Hematopoietic multipotent progenitor cell treated with erythropoietin and hydrocortisone succinate and interleukin-3 and kit ligand, for 17 days (in vitro differentiated cells): Measurements from ENCODE around the gene INAFM2.

Experiments used
- DNase-seq: peaks from one replicate; pipeline ENCODE4 v3.0.0-alpha.2; 2015; ENCODE audit warnings: low spot score

INAFM2 gene

DNA sequence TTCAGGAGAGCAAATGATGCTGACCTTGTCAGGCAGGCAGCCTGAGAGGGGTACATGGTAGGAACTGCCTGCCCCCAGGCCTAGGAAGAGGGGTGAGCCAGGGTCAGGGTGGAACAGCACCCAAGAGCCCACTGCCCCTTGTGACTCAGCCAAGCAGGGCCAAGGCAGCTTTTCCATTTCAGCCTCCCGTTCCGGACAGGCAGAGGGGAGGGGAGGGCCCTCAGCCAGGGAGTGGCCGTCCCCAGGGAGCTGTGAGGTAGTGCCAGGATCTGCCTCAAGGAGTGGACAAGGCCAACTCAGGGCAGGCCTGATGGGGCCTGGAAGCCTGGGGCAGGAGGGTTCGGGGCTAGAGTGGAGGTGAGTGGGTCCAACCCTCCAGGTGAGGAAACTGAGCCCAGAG is 35.5 kb upstream of the INAFM2 start:
- no peak for DNase-seq

DNA sequence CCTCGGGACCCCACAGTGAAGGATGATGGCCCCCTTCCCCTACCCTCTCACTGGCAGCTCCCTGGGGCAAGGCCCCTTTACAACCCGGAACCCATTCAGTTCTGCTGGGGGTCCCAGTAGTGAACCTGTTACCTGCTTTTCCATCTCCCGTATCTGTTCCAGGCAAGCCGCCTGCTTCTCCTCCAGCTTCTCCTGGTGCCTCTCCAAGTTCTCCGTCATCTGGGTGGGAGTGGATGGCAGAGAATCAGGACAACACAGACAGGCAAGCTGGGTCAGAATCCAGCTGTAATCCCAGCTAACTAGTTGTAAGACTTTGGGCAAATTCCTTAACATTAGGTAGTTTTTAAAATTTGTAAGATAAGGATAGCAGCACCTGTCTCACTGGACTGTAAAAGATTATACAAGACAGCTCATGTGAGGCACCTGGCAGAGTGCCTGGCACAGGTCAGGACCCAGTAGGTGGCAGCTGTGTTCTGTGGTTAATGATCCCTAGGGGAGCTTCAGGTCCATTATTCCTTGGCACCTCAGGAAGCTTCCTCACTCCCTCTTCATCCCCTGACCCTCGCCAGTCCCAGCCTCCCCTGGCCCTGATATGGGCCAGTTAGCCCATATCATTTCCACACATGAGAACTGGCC is 34.2 kb upstream of the INAFM2 start:
- no peak for DNase-seq

DNA sequence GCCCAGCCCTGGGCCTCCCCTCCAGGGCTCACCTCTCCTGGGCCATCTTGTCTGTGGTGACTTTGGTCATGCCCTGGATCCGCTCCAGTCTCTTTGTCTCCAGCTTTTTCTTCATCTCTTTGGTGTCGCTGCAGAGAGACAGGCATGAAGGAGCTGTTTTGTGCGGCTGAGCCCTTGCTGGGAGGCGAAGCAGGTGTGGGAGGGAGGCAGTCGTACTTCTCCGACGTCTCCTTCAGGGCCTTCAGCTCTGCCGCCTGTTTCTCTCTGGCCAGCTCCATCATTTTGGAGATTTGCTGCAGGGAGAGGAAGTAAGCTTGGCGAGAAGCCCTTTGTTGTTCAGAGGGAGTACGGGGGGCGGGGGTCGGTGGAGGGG is 33.0 kb upstream of the INAFM2 start:
- DNase-seq = no peak

DNA sequence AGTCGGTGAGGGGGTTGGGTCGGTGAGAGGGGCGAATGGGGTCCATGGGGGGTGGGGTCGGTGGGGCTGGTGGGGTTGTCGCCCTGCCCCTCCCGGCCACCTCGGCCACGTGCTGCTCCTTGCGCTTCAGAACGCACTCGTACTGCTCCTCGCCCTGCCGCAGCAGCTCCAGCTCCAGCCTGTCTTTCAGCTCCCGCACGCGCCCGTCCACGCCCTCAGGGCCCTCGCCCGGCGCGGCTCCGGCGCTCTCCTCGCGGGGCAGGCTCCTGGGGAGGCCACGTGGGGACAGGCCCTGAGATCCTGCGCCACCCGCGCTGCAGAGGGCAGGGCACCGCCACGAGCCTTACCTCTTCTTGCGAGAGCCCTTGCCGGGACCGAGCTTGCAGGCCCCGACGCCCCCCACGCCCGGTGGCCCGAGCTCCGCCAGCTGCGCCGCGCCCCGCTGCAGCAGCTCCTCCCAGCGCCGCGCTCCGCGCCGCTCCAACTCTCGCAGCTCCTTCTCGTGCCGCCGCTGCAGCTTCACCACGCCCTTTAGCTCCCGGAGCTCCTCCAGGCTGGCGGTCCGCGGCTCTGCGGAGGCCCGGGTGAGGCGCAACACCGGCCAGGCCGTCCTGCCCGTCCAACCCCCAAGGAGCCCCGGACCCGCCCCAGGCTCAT is 32.4 kb upstream of the INAFM2 start:
- DNase-seq = no peak

DNA sequence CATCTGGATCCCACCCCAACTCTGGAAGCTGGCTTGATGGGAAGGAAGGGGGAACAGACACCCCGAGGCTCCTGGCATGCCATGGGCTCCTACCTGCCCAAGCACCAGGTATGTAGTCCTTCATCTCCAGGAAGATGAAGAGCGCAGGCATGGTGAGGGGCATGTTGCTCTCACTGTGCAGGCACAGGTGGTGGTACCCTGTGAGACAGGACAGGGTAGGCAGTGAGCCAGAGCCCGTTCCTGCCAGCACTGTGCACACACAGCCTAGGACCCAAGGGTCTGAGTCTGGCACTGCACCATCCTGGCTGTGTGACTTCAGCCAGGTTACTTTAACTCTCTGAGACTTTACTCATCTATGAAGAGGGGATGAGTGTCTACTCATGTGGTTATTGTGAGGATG is 31.2 kb upstream of the INAFM2 start:
- DNase-seq = no peak

DNA sequence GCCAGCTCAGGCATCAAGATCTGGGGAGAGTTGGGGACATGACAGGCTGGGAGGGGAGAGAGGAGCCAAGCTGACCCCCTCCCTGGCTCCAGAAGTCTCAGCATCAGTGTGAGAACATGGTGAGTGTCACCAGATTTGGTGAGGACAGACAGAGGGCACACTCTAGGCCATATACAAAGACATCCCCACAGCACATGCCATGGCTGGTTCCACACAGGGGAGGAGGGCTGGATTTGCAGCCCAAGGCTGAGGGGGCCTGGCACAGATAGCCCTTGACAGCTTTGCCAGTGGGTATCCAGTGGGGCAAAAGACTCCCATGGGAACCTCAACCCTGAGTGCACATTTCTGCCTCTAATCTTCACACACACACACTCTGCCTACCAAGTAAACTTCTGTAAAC is 30.5 kb upstream of the INAFM2 start:
- DNase-seq = no peak

DNA sequence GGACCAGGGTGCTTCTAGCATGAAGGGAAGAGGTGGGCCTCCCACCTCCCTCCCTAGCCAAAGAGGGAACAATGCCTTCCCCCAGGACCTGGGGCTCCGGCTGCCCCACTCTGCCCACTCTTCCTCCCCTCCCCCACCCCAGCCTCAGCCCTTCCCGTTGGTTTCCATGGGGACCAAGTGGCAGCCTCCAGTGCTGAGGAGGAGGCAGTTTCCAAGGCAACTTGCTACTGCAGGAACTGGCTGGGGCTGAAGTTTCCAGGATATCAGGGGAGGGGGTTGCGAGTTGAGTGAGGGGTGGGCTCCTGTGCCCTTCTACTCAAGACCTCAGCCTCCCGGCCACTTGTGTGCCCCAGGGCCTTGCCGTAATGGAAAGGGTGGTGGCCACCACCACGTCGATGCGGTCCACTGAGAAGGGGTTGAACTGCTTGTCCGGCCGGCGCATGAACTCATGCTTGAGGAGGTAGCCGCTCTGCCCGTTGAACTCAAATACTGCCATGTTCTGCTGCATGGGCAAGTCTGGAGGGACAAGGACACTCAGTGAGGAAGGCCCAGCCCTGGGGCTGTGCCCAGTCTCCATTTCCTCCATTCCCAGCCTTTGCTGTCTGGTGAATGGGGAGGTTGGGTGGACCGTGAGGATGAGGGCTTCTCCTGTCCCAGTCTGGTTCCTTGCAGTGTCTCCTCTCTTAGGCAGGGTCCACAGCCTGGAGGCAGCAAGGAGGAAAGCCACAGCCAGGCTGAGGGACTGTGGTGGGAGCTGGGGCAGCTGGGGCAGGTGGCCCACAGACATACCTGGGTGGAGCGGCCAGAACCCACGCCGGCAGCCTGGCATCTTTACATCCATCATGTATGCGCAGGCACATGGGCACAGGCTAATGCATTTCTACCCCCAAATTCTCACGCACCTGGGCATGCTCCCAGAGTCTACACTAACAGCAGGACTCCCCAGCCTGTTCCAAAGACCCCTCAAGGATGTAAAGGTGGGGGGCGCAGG is 29.3 kb upstream of the INAFM2 start:
- DNase-seq = no peak

DNA sequence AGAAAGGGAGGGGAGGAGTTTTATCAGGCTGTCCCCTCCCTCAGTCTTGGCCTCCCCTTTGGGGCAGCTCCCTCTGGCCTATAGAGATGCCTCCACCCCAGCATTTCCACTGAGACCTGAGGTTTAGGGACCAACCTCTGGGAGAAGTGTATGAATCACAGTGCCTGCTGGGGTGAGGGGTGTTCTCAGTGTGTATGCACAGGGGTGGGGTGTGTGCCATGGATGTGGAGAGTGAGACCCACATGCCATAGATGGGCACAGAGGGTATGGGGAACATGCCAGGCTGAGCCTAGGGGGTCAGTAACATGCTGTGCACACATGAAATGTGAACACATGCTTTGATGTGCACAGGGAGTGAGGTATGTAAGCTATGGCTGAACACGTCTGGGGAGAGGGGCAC is 28.2 kb upstream of the INAFM2 start:
- no peak for DNase-seq

DNA sequence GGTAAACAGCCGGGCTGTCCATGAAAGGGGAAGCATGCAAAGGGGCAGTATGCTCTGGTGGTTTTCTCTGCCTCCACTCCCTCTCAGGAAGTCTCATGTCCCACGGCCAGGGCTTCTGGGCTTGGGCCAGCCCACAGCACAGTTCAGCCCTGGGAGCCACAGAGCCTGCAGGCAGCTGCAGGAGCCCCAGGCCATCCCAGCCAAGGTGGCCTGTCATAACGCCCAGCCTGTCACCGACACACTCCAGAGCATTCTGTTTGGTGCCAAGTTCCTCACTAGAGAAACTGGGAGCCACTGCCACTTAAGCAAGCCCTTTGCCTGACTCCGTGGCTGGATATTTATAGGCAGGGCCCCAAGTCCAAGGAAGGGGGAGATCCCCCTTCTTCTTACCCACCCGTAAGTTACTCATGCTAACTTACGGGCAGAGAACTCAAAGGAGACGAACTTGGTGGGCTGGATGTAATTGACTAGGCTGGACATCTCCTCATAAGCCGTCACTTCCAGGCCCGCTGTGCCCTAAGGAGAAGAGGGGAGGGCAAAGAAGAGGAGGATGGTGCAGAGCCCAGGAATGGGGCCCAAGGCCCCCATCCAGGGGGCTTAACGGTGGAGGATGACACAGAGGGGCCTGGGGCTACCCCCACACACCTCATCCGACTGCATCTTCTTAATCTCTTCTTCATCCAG is 27.5 kb upstream of the INAFM2 start:
- DNase-seq = no peak

DNA sequence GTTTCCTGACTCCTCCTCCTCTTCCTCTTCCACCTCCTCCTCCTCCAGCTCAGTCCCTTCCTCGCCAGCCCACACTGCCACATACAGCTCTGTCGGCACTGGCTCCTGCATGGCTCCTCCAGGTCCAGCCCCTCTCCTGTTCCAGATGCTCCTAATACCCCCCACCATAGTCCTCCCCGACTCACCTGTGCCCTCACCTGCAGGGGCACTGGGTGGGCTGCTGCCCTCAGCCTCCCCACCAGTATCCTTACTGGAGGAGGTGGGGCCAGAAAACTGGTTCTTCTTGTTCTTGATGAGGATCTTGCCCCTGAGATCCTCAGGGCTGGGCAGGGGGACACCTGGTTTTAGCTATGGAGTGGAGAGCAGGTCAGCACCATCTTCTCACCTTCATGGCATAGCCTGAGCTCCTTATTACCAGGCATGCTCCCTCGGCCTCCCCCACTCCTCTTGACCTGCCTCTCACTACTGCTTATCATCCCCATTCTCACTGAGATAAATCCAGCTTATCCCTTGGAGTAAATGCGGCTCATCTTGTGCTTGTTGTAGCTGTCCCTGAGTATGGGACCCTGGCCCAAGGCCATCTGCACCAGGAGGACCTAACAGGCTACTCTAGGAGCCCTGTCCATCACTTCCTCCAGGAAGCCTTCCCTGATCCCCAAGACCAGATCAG is 26.8 kb upstream of the INAFM2 start:
- no peak for DNase-seq

DNA sequence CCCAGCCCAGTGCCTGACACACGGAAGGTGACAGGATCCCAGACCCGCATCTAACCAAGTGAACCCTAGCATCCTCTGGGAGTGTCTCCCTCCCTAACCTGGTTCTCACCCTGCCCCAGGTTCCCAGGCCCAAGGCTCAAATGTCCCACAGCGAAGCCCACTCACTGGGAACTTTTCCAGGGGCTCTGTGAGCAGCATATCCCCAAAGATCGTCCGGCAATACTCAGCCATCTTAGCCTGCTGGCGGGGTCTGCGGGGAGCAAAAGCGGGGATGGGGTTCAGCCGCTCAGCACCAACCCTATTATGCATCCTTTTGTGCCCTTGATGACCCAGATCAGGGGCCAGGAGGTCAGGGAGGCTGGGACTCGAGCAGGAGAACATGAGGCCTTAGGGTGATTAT is 26.1 kb upstream of the INAFM2 start:
- DNase-seq = no peak

DNA sequence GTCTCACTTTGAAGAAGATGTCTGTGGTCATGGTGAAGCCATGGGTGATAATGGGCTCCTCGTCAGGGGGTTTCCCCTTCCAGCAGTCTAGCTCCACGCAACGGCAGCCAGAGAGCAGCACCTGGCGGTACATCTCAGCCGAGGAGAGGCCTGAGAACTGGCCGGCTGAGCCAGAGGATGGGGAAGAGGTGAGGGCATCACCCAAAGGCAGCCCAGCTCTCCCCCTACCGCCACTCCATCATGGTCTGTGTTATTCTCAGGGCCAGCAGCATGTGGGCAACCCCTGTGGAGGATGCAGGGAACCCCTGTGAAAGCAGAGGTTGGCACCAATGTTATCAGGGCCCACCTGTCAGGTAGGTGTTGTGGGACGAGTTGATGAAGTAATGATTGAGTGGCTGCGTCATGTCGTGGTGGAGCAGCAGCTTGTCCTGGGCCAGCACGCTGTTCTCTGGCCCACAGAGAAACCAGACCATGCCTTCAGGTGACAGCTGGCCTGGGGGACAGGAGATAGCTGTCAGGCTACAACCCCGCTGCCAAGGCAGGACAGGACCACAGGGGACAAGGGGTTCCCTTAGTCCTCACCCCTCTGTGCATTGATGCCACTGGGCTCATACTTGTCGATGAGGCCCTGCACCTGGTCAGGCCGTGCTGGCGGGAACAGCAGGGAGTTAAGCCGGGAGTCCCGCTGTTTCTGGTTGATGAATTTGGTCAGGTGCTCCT is 25.1 kb upstream of the INAFM2 start:
- DNase-seq = no peak

DNA sequence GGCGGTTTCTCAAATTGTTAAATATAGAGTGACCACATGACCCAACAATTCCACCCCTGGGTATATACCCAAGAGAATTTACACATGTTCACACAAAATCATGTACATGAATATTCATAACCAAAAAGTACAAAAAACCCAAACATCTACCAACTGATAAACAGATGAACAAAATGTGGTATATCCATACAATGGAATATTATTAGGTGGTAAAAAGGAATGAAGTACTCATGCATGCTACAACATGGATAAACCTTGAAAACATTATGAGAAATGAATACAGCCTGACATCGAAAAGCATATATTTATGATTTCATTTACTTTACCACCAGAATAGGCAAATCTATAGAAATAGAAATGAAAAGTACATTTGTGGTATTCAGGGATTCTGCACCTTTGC is 23.1 kb upstream of the INAFM2 start:
- no peak for DNase-seq

DNA sequence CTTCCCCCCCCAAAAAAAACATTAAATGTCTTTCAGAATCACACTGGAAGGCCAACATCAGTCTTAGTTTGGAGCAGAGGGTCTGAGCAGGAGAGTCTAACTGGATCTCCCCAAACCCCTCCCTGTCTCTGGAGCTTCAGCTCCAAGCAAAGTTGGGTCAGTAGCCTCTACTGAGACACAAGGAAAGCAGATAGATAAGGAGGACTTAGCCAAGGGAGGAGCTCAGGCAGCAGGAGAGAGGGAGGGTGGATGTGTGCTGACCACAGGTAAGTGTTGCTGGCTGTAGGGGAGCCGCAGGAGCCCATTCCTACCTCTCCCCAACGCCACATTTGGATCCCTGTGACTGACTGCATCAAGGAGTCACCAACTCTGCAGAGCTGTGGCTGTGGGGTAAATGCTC is 22.7 kb upstream of the INAFM2 start:
- no peak for DNase-seq

DNA sequence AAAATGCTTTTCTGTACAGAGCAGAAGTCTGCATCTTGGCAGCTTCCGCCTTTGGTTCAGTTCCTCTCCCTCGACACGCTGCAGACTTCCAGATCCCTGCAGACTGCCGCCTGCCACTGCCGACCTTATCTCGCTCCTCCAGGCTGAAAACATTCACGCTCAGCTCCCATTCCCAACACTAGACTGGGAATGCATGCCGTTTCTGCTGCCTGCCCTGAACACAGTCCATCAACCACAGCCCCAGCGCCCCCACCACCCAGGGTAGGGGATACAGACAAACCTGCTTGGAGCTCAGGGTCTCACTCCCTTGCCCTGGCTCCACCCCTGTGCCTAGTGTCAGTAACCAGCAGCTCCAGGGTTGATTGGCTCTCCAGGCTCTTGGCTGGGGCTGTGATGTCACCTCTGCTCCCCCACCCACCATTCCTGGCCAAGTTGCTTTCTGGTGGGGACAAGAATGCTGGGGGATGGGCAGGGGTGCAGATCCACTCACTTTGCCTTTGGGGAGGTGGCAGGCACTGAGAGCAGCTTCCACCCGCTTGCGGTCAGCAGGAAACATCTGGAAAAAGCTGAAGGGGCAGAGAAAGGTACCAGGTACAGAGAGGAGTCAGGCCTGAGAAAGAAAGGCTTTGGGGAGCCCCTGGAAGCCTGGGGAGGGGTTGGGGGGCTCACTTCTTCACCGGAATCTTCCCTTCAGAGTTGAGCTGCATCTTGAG is 21.9 kb upstream of the INAFM2 start:
- DNase-seq = no peak

DNA sequence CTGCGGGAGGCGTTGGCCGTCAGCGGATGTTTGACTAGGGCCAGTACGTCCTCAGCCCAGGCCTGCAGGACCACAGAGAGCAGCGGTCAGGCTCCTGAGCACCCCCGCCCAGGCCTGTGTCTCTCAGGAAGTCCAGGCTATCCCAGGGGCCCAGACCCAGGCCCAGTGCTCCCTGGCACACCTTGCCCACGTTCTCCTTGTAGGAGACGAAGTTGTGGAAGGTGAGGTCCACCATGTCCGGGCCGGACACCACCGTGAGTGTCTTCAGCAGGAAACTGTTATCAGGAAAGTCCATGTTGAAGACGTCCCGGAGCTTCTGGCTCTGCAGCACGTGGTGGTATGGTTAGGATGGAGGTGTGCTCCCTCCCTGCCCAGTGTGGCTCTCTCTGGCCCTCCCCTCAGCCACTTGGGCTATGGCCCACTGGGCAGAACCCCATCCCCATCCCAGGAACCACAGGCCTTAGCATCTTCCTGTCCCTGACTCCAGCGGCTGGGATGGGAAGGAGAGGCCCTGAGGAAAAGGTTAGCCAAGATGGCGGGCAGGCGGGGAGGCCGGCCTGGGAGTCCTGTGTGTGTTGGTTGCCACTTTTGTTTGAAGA is 21.1 kb upstream of the INAFM2 start:
- no peak for DNase-seq

DNA sequence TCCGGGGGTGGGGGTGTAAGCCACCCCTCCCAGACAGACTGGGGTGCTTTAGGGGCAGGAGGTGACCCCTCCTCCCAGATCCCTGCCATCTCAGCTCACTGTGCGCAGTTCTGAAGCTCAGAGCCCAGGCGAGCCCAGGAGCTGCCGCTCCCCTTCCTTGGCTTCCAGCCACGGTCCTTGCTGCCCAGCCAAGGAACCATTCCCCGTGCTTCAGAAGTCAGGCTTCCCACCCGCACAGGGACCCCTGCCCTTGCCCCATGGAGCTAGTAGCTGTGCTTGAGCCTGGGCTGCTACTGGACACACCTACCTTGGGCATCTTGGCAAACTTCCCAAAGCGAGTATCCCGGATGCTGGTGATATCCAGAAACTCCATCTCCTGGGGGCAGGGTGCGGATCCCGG is 20.5 kb upstream of the INAFM2 start:
- DNase-seq = no peak

DNA sequence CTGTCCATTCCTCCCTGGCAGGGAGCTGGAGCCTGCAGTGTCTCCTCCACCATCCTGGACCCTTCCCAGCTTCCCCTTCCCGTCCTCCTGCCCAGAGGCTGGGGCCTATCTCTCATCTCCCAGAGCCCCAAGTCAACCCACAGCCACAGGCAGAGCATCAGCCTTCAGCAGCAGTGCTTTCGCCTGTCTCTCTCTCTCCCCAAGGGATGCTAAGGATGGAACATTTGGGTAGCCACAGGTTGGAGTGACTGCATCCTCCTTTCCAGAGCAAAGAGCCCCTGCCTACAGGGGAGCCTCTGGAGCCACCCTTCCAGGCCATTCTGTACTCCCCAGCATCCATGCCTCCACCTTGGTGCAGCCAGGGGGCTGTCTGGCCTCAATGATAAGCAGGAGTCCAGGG is 19.9 kb upstream of the INAFM2 start:
- no peak for DNase-seq

DNA sequence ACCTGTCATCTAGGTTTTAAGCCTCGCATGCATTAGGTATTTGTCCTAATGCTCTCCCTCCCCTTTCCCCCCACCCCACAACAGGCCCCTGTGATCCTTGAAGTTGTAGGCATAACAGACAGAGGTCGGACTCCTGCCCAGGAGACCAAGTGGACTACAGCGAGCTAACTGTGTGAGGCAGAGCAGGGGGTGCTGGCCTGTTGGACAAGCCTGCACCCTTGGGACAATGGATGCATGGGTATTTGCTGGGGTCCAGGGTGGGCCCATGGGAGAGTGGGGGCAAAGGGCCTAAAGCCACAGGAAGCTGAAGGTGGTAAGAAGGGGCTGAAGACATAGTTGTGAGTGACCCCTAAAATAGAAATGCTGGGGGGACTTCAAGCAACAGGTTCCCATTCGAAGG is 18.2 kb upstream of the INAFM2 start:
- DNase-seq = no peak

DNA sequence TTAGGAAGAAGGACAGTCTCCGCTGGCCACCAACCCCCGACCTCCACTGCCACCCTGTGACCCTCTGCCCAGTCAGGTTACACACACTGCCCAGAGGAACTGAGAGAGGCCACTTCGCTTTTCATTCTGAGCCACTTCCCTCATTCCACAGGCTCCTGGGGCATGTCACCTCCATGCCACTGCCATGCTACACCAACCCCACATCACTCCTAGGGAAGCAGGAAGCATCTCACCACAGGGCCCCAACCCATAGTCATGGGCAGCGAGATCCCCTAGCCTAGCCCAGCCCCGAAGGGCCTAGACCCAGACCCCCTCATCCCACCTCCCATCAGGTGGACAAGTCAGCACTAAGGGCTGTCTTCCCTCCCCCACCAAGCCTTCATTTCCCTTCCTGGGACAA is 17.1 kb upstream of the INAFM2 start:
- no peak for DNase-seq
